Measurements from ENCODE around the gene TBATA. TPM values are rescaled to one million over a fixed set of nuclear protein-coding genes. Genes with fewer than 3 reads are reported as not detected.
A peak's percentile ranks its signal among the peaks of the same experiment; 100 is the strongest.

TBATA gene
- polyA plus RNA-seq, 1 donor: 0.16 TPM

GRCh38 chr10:70761727-70762350, 23.3 kb downstream of the TBATA start:
- Histone ChIP-seq H3K4me1 (ENCODE audit: control insufficient read depth, insufficient read depth, low read length) (no peaks in the 10 kb centered on the region), H3K4me3 (ENCODE audit: low read length) (no peak overlapping the region), H3K27me3 (ENCODE audit: control insufficient read depth, insufficient read depth, low read length) (no peaks in the 10 kb centered on the region), H3K27ac (ENCODE audit: low read length) (no peak overlapping the region), H3K36me3 (ENCODE audit: control insufficient read depth, insufficient read depth, low read length) (no peaks in the 10 kb centered on the region), H3K9me3 (ENCODE audit: control insufficient read depth, low read depth, low read length) (peaks cover 7% of the 10 kb centered on the region)
- no peak for DNase-seq
- WGBS (ENCODE audit: insufficient coverage, low lambda C conversion rate): no CpG with 5 or more reads among the region's 10 CpGs

GRCh38 chr10:70761031-70761601, 24.1 kb downstream of the TBATA start:
- Histone ChIP-seq H3K27ac (ENCODE audit: low read length) (no peak overlapping the region), H3K4me1 (ENCODE audit: control insufficient read depth, insufficient read depth, low read length) (no peaks in the 10 kb centered on the region), H3K9me3 (ENCODE audit: control insufficient read depth, low read depth, low read length) (peaks cover 5% of the 10 kb centered on the region), H3K27me3 (ENCODE audit: control insufficient read depth, insufficient read depth, low read length) (no peaks in the 10 kb centered on the region), H3K36me3 (ENCODE audit: control insufficient read depth, insufficient read depth, low read length) (no peaks in the 10 kb centered on the region), H3K4me3 (ENCODE audit: low read length) (no peak overlapping the region)
- no peak for DNase-seq
- WGBS (ENCODE audit: insufficient coverage, low lambda C conversion rate): no CpG with 5 or more reads among the region's 7 CpGs

- Histone ChIP-seq H3K4me3 (ENCODE audit: low read length) (no peak overlapping the region), H3K36me3 (ENCODE audit: control insufficient read depth, insufficient read depth, low read length) (no peaks in the 10 kb centered on the region), H3K27me3 (ENCODE audit: control insufficient read depth, insufficient read depth, low read length) (no peaks in the 10 kb centered on the region), H3K27ac (ENCODE audit: low read length) (no peak overlapping the region), H3K4me1 (ENCODE audit: control insufficient read depth, insufficient read depth, low read length) (no peaks in the 10 kb centered on the region), H3K9me3 (ENCODE audit: control insufficient read depth, low read depth, low read length) (no peaks in the 10 kb centered on the region)
- no peak for DNase-seq
- WGBS (ENCODE audit: insufficient coverage, low lambda C conversion rate): no CpG with 5 or more reads among the region's 12 CpGs
Observed at GRCh38 chr10:70760271-70760787, 24.8 kb downstream of the TBATA start.

- Histone ChIP-seq H3K27me3 (ENCODE audit: control insufficient read depth, insufficient read depth, low read length) (no peaks in the 10 kb centered on the region), H3K4me3 (ENCODE audit: low read length) (no peak overlapping the region), H3K4me1 (ENCODE audit: control insufficient read depth, insufficient read depth, low read length) (no peaks in the 10 kb centered on the region), H3K36me3 (ENCODE audit: control insufficient read depth, insufficient read depth, low read length) (no peaks in the 10 kb centered on the region), H3K27ac (ENCODE audit: low read length) (no peak overlapping the region), H3K9me3 (ENCODE audit: control insufficient read depth, low read depth, low read length) (no peaks in the 10 kb centered on the region)
- DNase-seq: no peak
- no CpG with 5 or more reads among the region's 7 CpGs for WGBS (ENCODE audit: insufficient coverage, low lambda C conversion rate)
Observed at GRCh38 chr10:70759781-70760180, 25.4 kb downstream of the TBATA start.

- Histone ChIP-seq H3K36me3 (ENCODE audit: control insufficient read depth, insufficient read depth, low read length) (no peaks in the 10 kb centered on the region), H3K4me3 (ENCODE audit: low read length) (no peak overlapping the region), H3K27me3 (ENCODE audit: control insufficient read depth, insufficient read depth, low read length) (no peaks in the 10 kb centered on the region), H3K9me3 (ENCODE audit: control insufficient read depth, low read depth, low read length) (no peaks in the 10 kb centered on the region), H3K27ac (ENCODE audit: low read length) (no peak overlapping the region), H3K4me1 (ENCODE audit: control insufficient read depth, insufficient read depth, low read length) (no peaks in the 10 kb centered on the region)
- 60% methylated on average over 1 of the region's 7 CpGs for WGBS (ENCODE audit: insufficient coverage, low lambda C conversion rate)
- DNase-seq: peak; percentile 58 to 60
Observed at GRCh38 chr10:70758757-70759514, 26.2 kb downstream of the TBATA start.

GRCh38 chr10:70757856-70758255, 27.3 kb downstream of the TBATA start:
- Histone ChIP-seq H3K4me3 (ENCODE audit: low read length) (no peak overlapping the region), H3K4me1 (ENCODE audit: control insufficient read depth, insufficient read depth, low read length) (no peaks in the 10 kb centered on the region), H3K9me3 (ENCODE audit: control insufficient read depth, low read depth, low read length) (no peaks in the 10 kb centered on the region), H3K27ac (ENCODE audit: low read length) (no peak overlapping the region), H3K36me3 (ENCODE audit: control insufficient read depth, insufficient read depth, low read length) (no peaks in the 10 kb centered on the region), H3K27me3 (ENCODE audit: control insufficient read depth, insufficient read depth, low read length) (no peaks in the 10 kb centered on the region)
- no peak for DNase-seq
- WGBS (ENCODE audit: insufficient coverage, low lambda C conversion rate): no CpG with 5 or more reads among the region's 13 CpGs

- Histone ChIP-seq H3K4me1 (ENCODE audit: control insufficient read depth, insufficient read depth, low read length) (no peaks in the 10 kb centered on the region), H3K27ac (ENCODE audit: low read length) (no peak overlapping the region), H3K9me3 (ENCODE audit: control insufficient read depth, low read depth, low read length) (no peaks in the 10 kb centered on the region), H3K36me3 (ENCODE audit: control insufficient read depth, insufficient read depth, low read length) (no peaks in the 10 kb centered on the region), H3K4me3 (ENCODE audit: low read length) (no peak overlapping the region), H3K27me3 (ENCODE audit: control insufficient read depth, insufficient read depth, low read length) (no peaks in the 10 kb centered on the region)
- DNase-seq: no peak
- no CpG with 5 or more reads among the region's 8 CpGs for WGBS (ENCODE audit: insufficient coverage, low lambda C conversion rate)
Observed at GRCh38 chr10:70756700-70757360, 28.3 kb downstream of the TBATA start.

- no peaks in the 10 kb centered on the region for H3K27me3 ChIP-seq (ENCODE audit: control insufficient read depth, insufficient read depth, low read length)
- H3K36me3 ChIP-seq (ENCODE audit: control insufficient read depth, insufficient read depth, low read length): no peaks in the 10 kb centered on the region
- no peak for DNase-seq
- H3K9me3 ChIP-seq (ENCODE audit: control insufficient read depth, low read depth, low read length): no peaks in the 10 kb centered on the region
- H3K27ac ChIP-seq (ENCODE audit: low read length): no peak overlapping the region
- WGBS (ENCODE audit: insufficient coverage, low lambda C conversion rate): 70% methylated on average over 2 of the region's 15 CpGs
- no peak overlapping the region for H3K4me3 ChIP-seq (ENCODE audit: low read length)
- no peaks in the 10 kb centered on the region for H3K4me1 ChIP-seq (ENCODE audit: control insufficient read depth, insufficient read depth, low read length)
Observed at GRCh38 chr10:70753841-70754621, 31.1 kb downstream of the TBATA start.

DNA sequence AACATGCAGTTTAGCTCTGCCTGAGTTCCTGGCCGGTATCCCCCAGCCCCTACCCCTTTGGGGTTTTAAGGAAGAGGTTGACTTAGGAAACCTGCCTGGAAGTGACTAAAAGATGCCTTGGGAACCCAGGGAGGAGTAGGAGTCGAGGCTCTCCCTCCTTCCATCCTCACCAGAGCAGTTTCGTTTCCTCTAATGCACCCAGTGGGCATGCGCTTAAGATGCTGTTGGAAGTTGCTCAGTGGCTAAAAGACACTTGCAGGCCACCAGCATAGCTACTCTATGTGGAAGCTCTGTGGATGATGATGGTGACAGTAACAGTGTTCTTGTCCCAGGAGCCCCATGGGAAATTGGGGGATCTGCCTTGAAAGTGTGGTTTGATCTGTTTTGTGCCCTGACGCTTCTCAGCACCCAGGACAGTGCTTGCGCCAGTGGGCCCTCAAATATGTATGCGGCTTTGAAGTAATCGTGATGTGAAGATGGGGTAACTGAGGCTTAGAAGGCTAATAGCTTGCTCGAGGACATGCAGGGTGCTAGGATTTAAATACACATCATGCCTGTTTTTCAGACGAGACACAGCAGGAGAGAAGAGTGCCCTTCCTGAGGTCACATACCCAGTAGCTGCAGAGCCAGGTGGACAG, 32.0 kb downstream of the TBATA start:
- Histone ChIP-seq H3K27ac (ENCODE audit: low read length) (no peak overlapping the region), H3K4me1 (ENCODE audit: control insufficient read depth, insufficient read depth, low read length) (no peaks in the 10 kb centered on the region), H3K9me3 (ENCODE audit: control insufficient read depth, low read depth, low read length) (no peaks in the 10 kb centered on the region), H3K36me3 (ENCODE audit: control insufficient read depth, insufficient read depth, low read length) (no peaks in the 10 kb centered on the region), H3K27me3 (ENCODE audit: control insufficient read depth, insufficient read depth, low read length) (no peaks in the 10 kb centered on the region), H3K4me3 (ENCODE audit: low read length) (no peak overlapping the region)
- WGBS (ENCODE audit: insufficient coverage, low lambda C conversion rate): no CpG with 5 or more reads among the region's 10 CpGs
- DNase-seq: no peak
